Esophagus muscularis mucosa (tissue), 4 donors: ENCODE data around the gene NTS.

Source experiments
- CTCF ChIP-seq, 3 experiments: fragments of 200-600 bp in 2 of 3; fragments of 450-650 bp in 1 of 3; sonication (generic) in 2 of 3; IDR thresholded peaks; one replicate each; pipeline ENCODE4 v1.5.1; 2017 to 2019; ENCODE audit warnings: antibody characterized with exemption in 3 of 3, mild to moderate bottlenecking in 2 of 3, moderate library complexity in 1 of 3
- EP300 ChIP-seq: sonication (generic); formaldehyde crosslinking; IDR thresholded peaks from one replicate; pipeline ENCODE4 v1.6.1; 2017; ENCODE audit warnings: antibody characterized with exemption
- POLR2A ChIP-seq: fragments of 450-650 bp; IDR thresholded peaks from one replicate; pipeline ENCODE4 v1.6.1; 2017; ENCODE audit warnings: antibody characterized with exemption, moderate library complexity, mild to moderate bottlenecking, low read depth
- POLR2AphosphoS5 ChIP-seq, 2 donors: sonication (generic); formaldehyde crosslinking; IDR thresholded peaks; one replicate each; pipeline ENCODE4 v1.6.1; 2017; ENCODE audit warnings: antibody characterized with exemption in 2 of 2

- TF ChIP-seq POLR2AphosphoS5 (IDR thresholded peaks at IDR 0.05), result no peak
- TF ChIP-seq POLR2A, result no peak
- peak; percentile 11 to 55 (median 46) for TF ChIP-seq CTCF (IDR thresholded peaks at IDR 0.05)
- no peak for TF ChIP-seq EP300
Measured at GRCh38 chr12:85923767-85924331, 49.8 kb downstream of the NTS start.
